MM.1S (cell line): ENCODE data around the gene PPIB.

ENCODE experiments used
- DNase-seq: peaks from one replicate; pipeline ENCODE4 v3.0.0-alpha.2; 2015
- H2AFZ ChIP-seq: fragments of 300-600 bp; sonication (generic); 2 replicates; pipeline ENCODE4 v1.6.0; 2016; ENCODE audit warnings: antibody characterized with exemption, low read length
- H3F3A ChIP-seq: fragments of 300-600 bp; sonication (generic); 2 replicates; pipeline ENCODE4 v1.6.1; 2016; ENCODE audit warnings: mild to moderate bottlenecking, antibody characterized with exemption, low read length, moderate library complexity, mixed read lengths; ENCODE audit not compliant: insufficient read depth
- H3K27ac ChIP-seq: fragments of 300-600 bp; sonication (generic); 2 replicates; pipeline ENCODE4 v1.5.1; 2016; ENCODE audit warnings: mild to moderate bottlenecking, low read length
- H3K27me3 ChIP-seq: fragments of 300-600 bp; sonication (generic); replicated peaks from 2 replicates; pipeline ENCODE4 v1.6.0; 2016; ENCODE audit warnings: low read length; ENCODE audit not compliant: insufficient read depth
- H3K36me3 ChIP-seq: fragments of 300-600 bp; sonication (generic); replicated peaks from 2 replicates; pipeline ENCODE4 v1.6.1; 2016; ENCODE audit warnings: mild to moderate bottlenecking, low read length, mixed read lengths; ENCODE audit not compliant: insufficient read depth
- H3K4me1 ChIP-seq: fragments of 300-600 bp; sonication (generic); 2 replicates; pipeline ENCODE4 v1.6.1; 2016; ENCODE audit warnings: low read length, mixed read lengths
- H3K4me2 ChIP-seq: fragments of 300-600 bp; sonication (generic); 2 replicates; pipeline ENCODE4 v1.6.0; 2016; ENCODE audit warnings: low read depth, low read length
- H3K4me3 ChIP-seq: fragments of 300-600 bp; sonication (generic); 2 replicates; pipeline ENCODE4 v1.5.1; 2016; ENCODE audit warnings: low read length, mixed read lengths
- H3K79me2 ChIP-seq: fragments of 300-600 bp; sonication (generic); 2 replicates; pipeline ENCODE4 v1.6.1; 2016; ENCODE audit warnings: mixed run types, low read length, mixed read lengths
- H3K9ac ChIP-seq: fragments of 300-600 bp; sonication (generic); 2 replicates; pipeline ENCODE4 v1.6.1; 2016; ENCODE audit warnings: low read length, mixed read lengths
- H3K9me2 ChIP-seq: fragments of 300-600 bp; sonication (generic); replicated peaks from 2 replicates; pipeline ENCODE4 v1.6.1; 2016; ENCODE audit warnings: mild to moderate bottlenecking, low read length, mixed read lengths; ENCODE audit not compliant: insufficient read depth
- H3K9me3 ChIP-seq: fragments of 300-600 bp; sonication (generic); replicated peaks from 2 replicates; pipeline ENCODE4 v1.6.1; 2016; ENCODE audit warnings: mild to moderate bottlenecking, low read length, mixed read lengths; ENCODE audit not compliant: insufficient read depth
- H4K20me1 ChIP-seq: fragments of 300-600 bp; sonication (generic); 2 replicates; pipeline ENCODE4 v1.6.1; 2016; ENCODE audit warnings: mild to moderate bottlenecking, low read length, moderate library complexity, mixed read lengths; ENCODE audit not compliant: insufficient read depth
- EZH2 ChIP-seq: fragments of 300-600 bp; sonication (generic); optimal IDR thresholded peaks from 2 replicates; pipeline ENCODE3; 2017; ENCODE audit warnings: low read depth, mild to moderate bottlenecking, antibody characterized with exemption, low read length, mixed read lengths
- EZH2phosphoT487 ChIP-seq: fragments of 300-600 bp; sonication (generic); IDR thresholded peaks from 2 replicates; pipeline ENCODE4 v1.6.1; 2018; ENCODE audit warnings: antibody characterized with exemption, low read length
- TF ChIP-seq, protein P1 (sequence below): fragments of 300-600 bp; sonication (generic); IDR thresholded peaks from 2 replicates; pipeline ENCODE4 v1.5.1; 2016; ENCODE audit warnings: antibody characterized with exemption, low read length, mixed read lengths

Gene PPIB

DNA sequence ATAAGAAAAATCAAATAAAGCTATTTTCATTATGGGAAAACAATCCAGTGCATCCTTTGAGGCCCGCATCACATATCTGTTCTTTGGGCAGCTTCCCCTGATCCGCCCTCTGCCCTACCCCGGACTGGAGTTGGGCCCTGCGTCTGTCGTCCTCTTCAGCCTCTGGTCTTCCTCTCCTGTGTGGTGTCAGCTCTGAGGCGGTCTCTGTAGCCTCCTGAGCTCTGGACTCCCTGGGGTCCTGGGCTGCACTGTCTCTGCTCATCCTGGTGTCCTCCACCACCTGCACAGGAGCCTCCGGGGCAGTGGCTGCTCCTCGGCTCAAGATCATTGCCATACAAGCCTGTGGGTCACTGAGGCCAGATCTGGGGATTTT is 18.6 kb downstream of the PPIB start:
- TF ChIP-seq EZH2phosphoT487 (no peak), EZH2 (no peak)
- TF ChIP-seq, protein P1, sequence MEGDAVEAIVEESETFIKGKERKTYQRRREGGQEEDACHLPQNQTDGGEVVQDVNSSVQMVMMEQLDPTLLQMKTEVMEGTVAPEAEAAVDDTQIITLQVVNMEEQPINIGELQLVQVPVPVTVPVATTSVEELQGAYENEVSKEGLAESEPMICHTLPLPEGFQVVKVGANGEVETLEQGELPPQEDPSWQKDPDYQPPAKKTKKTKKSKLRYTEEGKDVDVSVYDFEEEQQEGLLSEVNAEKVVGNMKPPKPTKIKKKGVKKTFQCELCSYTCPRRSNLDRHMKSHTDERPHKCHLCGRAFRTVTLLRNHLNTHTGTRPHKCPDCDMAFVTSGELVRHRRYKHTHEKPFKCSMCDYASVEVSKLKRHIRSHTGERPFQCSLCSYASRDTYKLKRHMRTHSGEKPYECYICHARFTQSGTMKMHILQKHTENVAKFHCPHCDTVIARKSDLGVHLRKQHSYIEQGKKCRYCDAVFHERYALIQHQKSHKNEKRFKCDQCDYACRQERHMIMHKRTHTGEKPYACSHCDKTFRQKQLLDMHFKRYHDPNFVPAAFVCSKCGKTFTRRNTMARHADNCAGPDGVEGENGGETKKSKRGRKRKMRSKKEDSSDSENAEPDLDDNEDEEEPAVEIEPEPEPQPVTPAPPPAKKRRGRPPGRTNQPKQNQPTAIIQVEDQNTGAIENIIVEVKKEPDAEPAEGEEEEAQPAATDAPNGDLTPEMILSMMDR, result no peak
- Histone ChIP-seq H2AFZ (no peak overlapping the region), H3K4me2 (no peak overlapping the region), H3F3A (no peaks in the 10 kb centered on the region), H3K9ac (no peak overlapping the region), H3K27ac (no peak overlapping the region), H3K4me1 (no peaks in the 10 kb centered on the region), H3K79me2 (no peaks in the 10 kb centered on the region), H4K20me1 (no peaks in the 10 kb centered on the region), H3K36me3 (no peaks in the 10 kb centered on the region), H3K27me3 (no peaks in the 10 kb centered on the region), H3K9me3 (no peaks in the 10 kb centered on the region), H3K9me2 (no peaks in the 10 kb centered on the region), H3K4me3 (no peak overlapping the region)
- no peak for DNase-seq

GRCh38 chr15:64143276-64143675 is 19.5 kb downstream of the PPIB start:
- H3K4me2 ChIP-seq, result no peak overlapping the region
- no peaks in the 10 kb centered on the region for H3K36me3 ChIP-seq
- no peak overlapping the region for H3K9ac ChIP-seq

DNA sequence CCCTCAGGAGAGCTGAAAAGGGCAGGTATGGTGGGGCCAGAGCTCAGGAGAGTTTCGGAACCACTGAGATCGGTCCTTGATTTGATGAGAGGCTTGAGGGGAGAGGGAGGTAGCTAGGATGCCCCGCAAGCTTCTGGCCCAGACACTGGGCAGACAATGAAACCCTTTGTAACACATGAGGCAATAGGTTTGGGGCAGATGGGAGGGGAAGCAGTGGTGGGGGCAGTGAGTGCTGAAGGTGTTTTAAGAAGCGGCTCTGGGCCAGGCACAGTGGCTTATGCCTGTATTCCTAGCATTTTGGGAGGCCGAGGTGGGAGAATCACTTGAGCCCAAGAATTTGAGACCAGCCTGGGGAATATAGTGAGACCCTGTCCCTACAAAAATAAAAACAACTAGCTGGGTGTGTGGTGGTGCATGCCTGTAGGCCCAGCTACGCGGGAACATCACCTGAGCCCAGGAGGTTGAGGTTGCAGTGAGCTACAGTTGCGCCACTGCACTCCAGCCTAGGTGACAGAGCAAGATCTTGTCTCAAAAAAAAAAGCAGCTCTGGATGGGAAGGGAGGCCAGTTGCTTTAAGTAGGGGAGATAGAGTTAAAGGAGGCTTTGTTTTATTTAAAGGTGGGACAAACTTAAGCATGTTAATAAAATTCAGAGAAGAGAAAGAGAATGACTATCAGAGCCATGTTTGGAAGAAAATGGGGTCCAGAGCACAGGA is 20.9 kb downstream of the PPIB start:
- DNase-seq, result no peak
- no peak overlapping the region for H3K4me2 ChIP-seq

More at GRCh38 chr15:64143276-64143675, 19.5 kb downstream of the PPIB start:
- no peaks in the 10 kb centered on the region for H3K27me3 ChIP-seq
- no peaks in the 10 kb centered on the region for H3K9me2 ChIP-seq
- no peak overlapping the region for H2AFZ ChIP-seq
- H3K4me1 ChIP-seq, result no peaks in the 10 kb centered on the region
- TF ChIP-seq EZH2phosphoT487 (no peak), EZH2 (no peak)
- TF ChIP-seq, protein P1, result no peak
- no peak overlapping the region for H3K27ac ChIP-seq
- H4K20me1 ChIP-seq, result no peaks in the 10 kb centered on the region
- H3K79me2 ChIP-seq, result no peaks in the 10 kb centered on the region
- no peak overlapping the region for H3K4me3 ChIP-seq
- DNase-seq, result no peak
- H3K9me3 ChIP-seq, result no peaks in the 10 kb centered on the region
- H3F3A ChIP-seq, result no peaks in the 10 kb centered on the region

More for the DNA sequence above, 20.9 kb downstream of the PPIB start:
- no peak overlapping the region for H2AFZ ChIP-seq
- H3F3A ChIP-seq, result no peaks in the 10 kb centered on the region
- H3K9me2 ChIP-seq, result no peaks in the 10 kb centered on the region
- H3K27me3 ChIP-seq, result no peaks in the 10 kb centered on the region
- H3K79me2 ChIP-seq, result no peaks in the 10 kb centered on the region
- no peaks in the 10 kb centered on the region for H3K9me3 ChIP-seq
- no peaks in the 10 kb centered on the region for H3K4me1 ChIP-seq
- H4K20me1 ChIP-seq, result no peaks in the 10 kb centered on the region
- H3K27ac ChIP-seq, result no peak overlapping the region
- no peak for TF ChIP-seq EZH2
- no peak for TF ChIP-seq EZH2phosphoT487
- TF ChIP-seq, protein P1, result no peak
- no peak overlapping the region for H3K4me3 ChIP-seq
- H3K9ac ChIP-seq, result no peak overlapping the region
- H3K36me3 ChIP-seq, result no peaks in the 10 kb centered on the region; the same call in 1 of the 2 replicates
